ENCODE data around the gene PRKCA.

DNA sequence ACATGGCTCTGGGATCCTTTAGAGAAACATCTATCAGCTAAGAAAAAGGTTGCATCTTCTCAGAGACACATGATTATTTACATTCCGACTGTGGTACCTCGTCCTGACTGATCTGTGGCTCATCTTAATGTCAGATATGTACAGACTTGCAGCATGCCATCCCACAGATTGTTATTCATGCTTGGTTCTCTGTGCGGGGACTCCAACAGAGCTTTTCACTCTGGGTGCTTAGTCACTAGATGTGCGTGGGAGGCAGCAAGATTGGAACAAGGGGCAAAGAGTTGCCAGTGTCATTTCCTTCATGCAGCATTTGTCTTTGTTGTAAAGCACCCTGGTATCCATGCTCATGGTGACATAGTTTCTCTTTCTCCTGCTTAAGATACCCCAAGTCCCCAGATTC is 353.4 kb downstream of the PRKCA start:
- TF ChIP-seq ZNF274 (IDR thresholded peaks at IDR 0.05; ENCODE audit: low read depth, low read length) (no peak), SUZ12 (IDR thresholded peaks at IDR 0.05; ENCODE audit: extremely low read depth, insufficient read depth, insufficient read length) (no peak), YY1 (IDR thresholded peaks at IDR 0.05; ENCODE audit: insufficient read depth, insufficient read length) (no peak)

All from NT2/D1 (cell line).